Left renal cortex interstitium (tissue), 4 donors: ENCODE measurements around the gene CEMIP. TPM values are rescaled to one million over a fixed set of nuclear protein-coding genes. Genes with fewer than 3 reads are reported as not detected.
"Not testable (repeated sequence)": the region's sequence is repeated elsewhere in the genome, so short reads cannot be mapped to it uniquely, and the experiment has no call there.

Experiments used
- DNase-seq, 4 donors: peaks; one replicate each; pipeline ENCODE4 v3.0.0-alpha.2; 2013; ENCODE audit warnings: low read depth in 4 of 4, low spot score in 2 of 4, missing footprints in 1 of 4
- polyA plus RNA-seq, 4 donors: library from polyadenylated mRNA; unstranded; fragments of 120-200 nt; gene quantifications; one replicate each; pipeline ENCODE4 v1.2.1, GENCODE V29; 2013; ENCODE audit not compliant: insufficient read length in 4 of 4

The CEMIP gene
- polyA plus RNA-seq, 4 donors: 2.0 to 6.2 (median 4.1) TPM

GRCh38 chr15:80942746-80943565 lies 163.8 kb downstream of the CEMIP start:
- DNase-seq: no peak

DNA sequence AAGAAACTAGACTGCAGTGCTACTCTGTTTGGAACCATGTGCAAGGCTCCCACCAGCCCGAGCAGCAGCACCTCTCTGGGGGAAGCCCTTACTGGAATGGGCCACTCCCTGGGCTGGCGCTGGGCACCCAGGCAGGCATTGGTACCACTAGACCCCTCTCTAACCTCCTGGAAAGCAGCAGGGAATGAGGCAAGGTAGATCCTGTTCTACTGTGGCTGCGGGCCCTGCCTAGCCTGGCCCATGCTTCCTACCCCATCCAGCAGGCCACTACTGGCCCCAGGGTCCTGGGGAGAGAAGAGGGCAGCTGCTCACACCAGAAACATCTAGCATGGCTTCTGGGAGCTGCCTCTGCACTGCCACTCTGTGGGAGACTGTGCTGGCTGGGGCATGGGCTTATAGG lies 165.6 kb downstream of the CEMIP start:
- DNase-seq: no peak

DNA sequence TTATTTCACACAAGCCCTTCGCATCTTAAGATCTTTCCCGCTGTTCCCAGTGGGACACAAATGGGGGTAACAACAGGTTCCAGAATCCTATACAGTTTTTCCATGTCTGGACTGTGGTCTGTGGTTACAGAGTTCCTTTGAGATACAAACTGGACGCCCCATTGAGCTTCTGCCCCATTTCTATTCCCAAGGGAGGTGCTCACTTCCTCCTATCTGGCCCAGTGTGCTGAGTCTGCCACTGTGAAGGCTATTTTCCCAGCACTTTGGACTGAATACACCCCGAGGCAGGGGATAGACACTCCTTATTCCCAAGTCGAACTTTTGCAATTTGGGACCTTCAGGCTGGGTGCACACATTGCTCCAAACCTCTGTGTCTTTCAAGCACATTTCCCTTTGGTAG lies 166.4 kb downstream of the CEMIP start:
- no peak for DNase-seq

- DNase-seq: no peak
Measured at GRCh38 chr15:80946576-80946975, 167.4 kb downstream of the CEMIP start.

GRCh38 chr15:80948651-80949292 lies 169.6 kb downstream of the CEMIP start:
- no peak for DNase-seq

- DNase-seq: no peak
Measured at GRCh38 chr15:80949756-80950155, 170.6 kb downstream of the CEMIP start.

DNA sequence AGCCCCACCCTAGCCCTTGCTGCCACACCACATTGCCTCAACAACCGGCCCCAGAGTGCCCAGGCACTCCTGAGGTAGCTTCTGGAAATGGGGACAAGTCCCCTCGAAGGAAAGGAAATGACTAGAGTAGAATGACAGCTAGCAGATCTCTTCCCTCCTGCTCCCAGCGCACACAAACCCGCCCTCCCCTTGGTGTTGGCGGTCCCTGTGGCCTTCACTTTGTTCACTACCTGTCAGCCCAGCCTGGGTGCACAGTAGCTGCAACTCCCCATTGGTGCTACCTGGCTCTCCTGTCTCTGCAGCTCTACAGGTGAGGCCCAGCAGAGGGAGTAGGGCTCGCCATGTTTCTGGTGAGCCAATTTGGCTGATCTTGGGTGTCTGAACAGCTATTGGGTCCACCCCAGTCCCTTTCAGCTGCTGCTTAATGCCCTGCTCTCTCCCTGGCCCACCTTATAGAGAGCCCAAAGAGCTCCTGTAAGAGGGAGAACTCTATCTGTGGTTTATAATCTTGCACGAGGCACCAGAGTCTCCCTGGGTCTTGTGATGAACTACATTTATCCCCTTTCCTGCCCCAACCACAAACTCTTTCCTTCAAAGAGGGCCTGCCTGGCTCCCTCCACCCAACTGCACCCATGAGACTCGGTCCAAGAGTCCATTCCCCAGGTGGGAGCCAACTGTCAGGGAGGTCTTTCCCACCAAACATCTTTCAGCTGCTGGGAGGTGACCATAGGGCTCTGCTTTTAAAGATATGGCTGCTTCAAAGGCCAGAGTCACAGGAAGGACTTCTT lies 171.3 kb downstream of the CEMIP start:
- DNase-seq: no peak

DNA sequence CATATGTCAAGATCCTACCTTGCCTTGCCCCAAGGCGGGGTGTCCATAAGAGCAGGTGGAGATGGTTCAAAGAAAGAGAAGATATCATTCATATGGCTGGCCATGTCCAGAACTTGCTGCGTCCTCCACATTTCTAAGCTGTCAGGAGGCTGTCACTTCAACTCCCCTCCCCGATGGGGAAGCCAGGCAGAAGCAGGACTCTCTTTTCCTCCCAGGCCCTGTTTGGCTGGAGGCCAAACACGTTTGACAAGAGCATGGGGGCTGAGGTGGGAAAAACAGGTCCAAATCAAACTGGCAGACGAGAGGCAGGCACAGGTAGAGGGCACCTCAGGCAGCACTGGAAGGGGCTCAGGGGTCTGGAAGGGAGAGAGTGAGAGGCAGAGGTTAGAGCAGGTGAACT lies 172.8 kb downstream of the CEMIP start:
- DNase-seq: no peak

GRCh38 chr15:80953001-80953952 lies 174.1 kb downstream of the CEMIP start:
- no peak for DNase-seq

GRCh38 chr15:80953953-80954778 lies 175.0 kb downstream of the CEMIP start:
- DNase-seq: no peak

DNA sequence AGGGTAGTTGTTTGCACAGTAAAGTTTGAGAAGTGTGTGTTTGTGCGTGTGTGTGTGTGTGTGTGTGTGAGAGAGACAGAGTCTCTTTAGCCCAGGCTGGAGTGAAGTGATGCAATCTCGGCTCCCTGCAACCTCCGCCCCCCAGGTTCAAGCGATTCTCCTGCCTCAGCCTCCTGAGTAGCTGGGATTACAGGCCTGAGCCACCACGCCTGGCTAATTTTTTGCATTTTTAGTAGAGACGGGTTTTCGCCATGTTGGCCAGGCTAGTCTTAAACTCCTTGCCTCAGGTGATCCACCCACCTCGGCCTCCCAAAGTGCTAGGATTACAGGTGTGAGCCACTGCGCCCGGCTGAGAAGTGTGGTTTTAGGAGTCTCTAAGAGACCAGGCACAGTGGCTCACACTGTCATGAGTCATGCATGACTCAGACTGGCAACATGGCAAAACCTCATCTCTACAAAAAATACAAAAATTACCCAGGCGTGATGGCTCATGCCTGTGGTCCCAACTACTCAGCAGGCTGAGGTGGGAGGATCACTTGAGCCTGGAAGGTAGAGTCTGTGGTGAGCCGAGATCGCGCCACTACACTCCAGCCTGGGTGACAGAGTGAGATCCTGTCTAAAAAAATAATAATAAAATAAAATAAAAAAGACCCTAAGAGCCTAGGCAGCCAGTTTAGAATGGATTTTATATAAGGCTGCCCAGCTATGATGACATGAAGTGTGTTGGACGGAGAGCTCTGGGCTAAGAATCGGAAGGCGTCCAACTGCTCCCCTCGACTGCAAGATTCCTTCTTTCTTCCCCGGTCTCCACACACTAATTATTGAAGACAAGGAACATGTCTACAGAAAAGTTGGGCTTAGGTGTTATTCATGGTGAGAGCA lies 176.6 kb downstream of the CEMIP start:
- DNase-seq: not testable (repeated sequence)

DNA sequence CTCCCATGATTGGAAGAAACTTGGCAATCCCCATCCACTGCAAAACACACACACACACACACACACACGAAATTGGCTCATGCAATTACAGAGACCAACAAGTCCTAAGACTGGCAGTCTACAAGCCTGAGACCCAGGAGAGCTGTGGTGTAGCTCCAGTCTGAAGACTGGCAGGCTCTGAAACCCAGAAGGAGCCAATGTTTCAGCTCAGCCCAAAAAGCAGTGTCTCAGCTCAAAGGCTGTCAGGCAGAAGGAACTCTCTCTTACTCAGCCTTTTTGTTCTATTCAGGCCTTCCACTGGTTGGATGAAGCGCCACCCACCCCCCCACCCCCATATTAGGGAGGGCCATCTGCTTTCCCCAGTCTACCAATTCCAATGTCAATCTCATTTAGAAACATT lies 178.4 kb downstream of the CEMIP start:
- DNase-seq: no peak

GRCh38 chr15:80957976-80958375 lies 178.8 kb downstream of the CEMIP start:
- no peak for DNase-seq

GRCh38 chr15:80958818-80959495 lies 179.8 kb downstream of the CEMIP start:
- DNase-seq: no peak

DNA sequence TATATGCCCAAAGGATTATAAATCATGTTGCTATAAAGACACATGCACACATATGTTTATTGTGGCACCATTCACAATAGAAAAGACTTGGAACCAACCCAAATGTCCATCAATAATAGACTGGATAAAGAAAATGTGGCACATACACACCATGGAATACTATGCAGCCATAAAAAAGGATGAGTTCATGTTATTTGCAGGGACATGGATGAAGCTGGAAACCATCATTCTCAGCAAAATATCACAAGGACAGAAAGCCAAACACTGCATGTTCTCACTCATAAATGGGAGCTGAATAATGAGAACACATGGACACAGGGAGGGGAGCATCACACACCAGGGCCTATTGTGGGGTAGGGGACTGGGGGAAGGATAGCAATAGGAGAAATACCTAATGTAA lies 186.3 kb downstream of the CEMIP start:
- DNase-seq: not testable (repeated sequence)

- DNase-seq: no peak
Measured at GRCh38 chr15:80966431-80967197, 187.4 kb downstream of the CEMIP start.

- DNase-seq: no peak
Measured at GRCh38 chr15:80967451-80967850, 188.3 kb downstream of the CEMIP start.
